HFF-Myc (cell line): Measurements from ENCODE around the gene LSM7.

ENCODE experiments used
- DNase-seq: peaks from one replicate; pipeline ENCODE4 v3.0.0-alpha.2; 2011; ENCODE audit warnings: low read depth; ENCODE audit errors: extremely low read depth
- H3K4me3 ChIP-seq: replicated peaks from 2 replicates; pipeline ENCODE4 v1.5.1; 2011; ENCODE audit warnings: low read depth, mild to moderate bottlenecking, control low read depth, low read length
- CTCF ChIP-seq: IDR thresholded peaks from 2 replicates; pipeline ENCODE4 v1.5.1; 2012; ENCODE audit warnings: mild to moderate bottlenecking, low read depth, low read length, control low read depth; ENCODE audit errors: missing control alignments

The LSM7 gene

GRCh38 chr19:2296141-2296540 is 32.2 kb downstream of the LSM7 start:
- H3K4me3 ChIP-seq: no peak overlapping the region
- TF ChIP-seq CTCF: no peak
- no peak for DNase-seq

GRCh38 chr19:2294687-2295335 is 33.6 kb downstream of the LSM7 start:
- no peak for TF ChIP-seq CTCF
- DNase-seq: peak; percentile 56
- no peak overlapping the region for H3K4me3 ChIP-seq

- DNase-seq: no peak
- 0 out of 2 replicates have a peak overlapping the region, but pooled peaks have one; percentile 9 for H3K4me3 ChIP-seq
- TF ChIP-seq CTCF: no peak
Observed at GRCh38 chr19:2291185-2291751, 37.1 kb downstream of the LSM7 start.

- H3K4me3 ChIP-seq: 0 out of 2 replicates have a peak overlapping the region, but pooled peaks have one; percentile 9
- no peak for DNase-seq
- no peak for TF ChIP-seq CTCF
Observed at GRCh38 chr19:2290441-2291184, 37.8 kb downstream of the LSM7 start.

- no peak for DNase-seq
- H3K4me3 ChIP-seq: peak overlapping the region; percentile 13; the same call in 1 of the 2 replicates
- no peak for TF ChIP-seq CTCF
Observed at GRCh38 chr19:2289714-2290435, 38.5 kb downstream of the LSM7 start.

GRCh38 chr19:2288818-2289713 is 39.3 kb downstream of the LSM7 start:
- no peak overlapping the region for H3K4me3 ChIP-seq
- no peak for TF ChIP-seq CTCF
- no peak for DNase-seq
